GM19452 (cell line): ENCODE measurements around the gene UCN3.
"Not testable (repeated sequence)": the region's sequence is repeated elsewhere in the genome, so short reads cannot be mapped to it uniquely, and the experiment has no call there.

ENCODE experiments used
- ATAC-seq: cut with Tn5 transposase; IDR thresholded peaks from one replicate; pipeline ENCODE4 v1.9.1; 2021; ENCODE audit not compliant: unreplicated experiment

Gene UCN3

GRCh38 chr10:5404208-5405041, 39.7 kb downstream of the UCN3 start, which contains the start of gene TUBAL3:
TUBAL3 (minus strand) TSS chr10:5404828; CDS start chr10:5404792, 36 bp downstream.
- ATAC-seq: no peak

- no peak for ATAC-seq
Observed at GRCh38 chr10:5406918-5407317, 42.2 kb downstream of the UCN3 start.

GRCh38 chr10:5410787-5411186, 46.0 kb downstream of the UCN3 start:
- ATAC-seq: not testable (repeated sequence)

GRCh38 chr10:5411941-5412276, 47.1 kb downstream of the UCN3 start:
- no peak for ATAC-seq

- ATAC-seq: peak; percentile 99
Observed at GRCh38 chr10:5412277-5412941, 47.6 kb downstream of the UCN3 start, which contains the start of gene NET1. NET1 (plus strand) TSS chr10:5412557; CDS start chr10:5412693, 136 bp downstream.

- no peak for ATAC-seq
Observed at GRCh38 chr10:5413012-5413938, 48.5 kb downstream of the UCN3 start.

GRCh38 chr10:5416981-5417380, 52.2 kb downstream of the UCN3 start:
- no peak for ATAC-seq

- no peak for ATAC-seq
Observed at GRCh38 chr10:5418584-5418983, 53.8 kb downstream of the UCN3 start.

GRCh38 chr10:5419466-5420094, 54.8 kb downstream of the UCN3 start:
- ATAC-seq: no peak

- no peak for ATAC-seq
Observed at GRCh38 chr10:5423771-5424170, 59.0 kb downstream of the UCN3 start.
